Fibroblast of gingiva (primary cell): ENCODE results near the gene KCND2.
"Not testable (repeated sequence)": the region's sequence is repeated elsewhere in the genome, so short reads cannot be mapped to it uniquely, and the experiment has no call there.

Experiments
- DNase-seq: peaks from one replicate; pipeline ENCODE4 v3.0.0-alpha.2; 2011; ENCODE audit warnings: low read depth

The KCND2 gene

DNA sequence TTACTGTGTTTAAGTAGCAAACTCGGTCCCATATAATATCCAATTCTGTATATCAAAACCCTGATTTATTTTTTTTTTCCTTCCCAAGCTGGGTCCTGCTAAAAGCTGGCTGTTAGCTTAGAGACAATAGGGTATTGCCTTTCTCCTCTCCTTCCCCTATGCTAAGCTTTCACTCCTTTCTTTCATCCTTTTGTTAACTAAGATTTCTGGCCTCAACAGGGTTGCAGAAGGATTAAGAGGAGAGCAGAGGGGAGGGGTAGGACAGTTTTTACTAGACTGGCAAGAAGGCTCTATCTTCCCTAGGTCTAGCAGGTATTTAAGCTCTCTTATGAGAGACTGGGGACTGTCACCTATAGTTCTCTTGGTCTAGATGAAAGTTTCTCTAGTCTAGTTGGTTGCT is 229.2 kb downstream of the KCND2 start:
- DNase-seq, result no peak

DNA sequence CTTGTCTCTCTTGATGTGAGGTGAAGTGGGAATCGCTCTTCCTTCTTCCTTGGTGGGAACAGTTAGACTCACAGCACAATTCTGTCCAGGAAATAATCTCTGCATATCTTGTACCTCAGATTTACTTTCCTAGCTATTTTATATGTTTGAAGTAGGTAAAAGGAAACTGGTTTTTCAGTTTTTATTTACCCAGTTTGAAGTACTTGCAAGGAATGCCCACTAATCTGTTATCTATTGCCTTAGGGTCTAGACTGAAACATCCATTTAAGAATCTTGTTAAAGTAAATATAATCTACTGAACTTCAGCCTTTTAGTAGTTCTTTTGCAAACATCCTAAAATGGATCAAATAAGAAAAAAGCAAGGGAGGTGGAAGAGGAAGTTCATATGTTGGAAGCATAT is 229.8 kb downstream of the KCND2 start:
- DNase-seq, result no peak

DNA sequence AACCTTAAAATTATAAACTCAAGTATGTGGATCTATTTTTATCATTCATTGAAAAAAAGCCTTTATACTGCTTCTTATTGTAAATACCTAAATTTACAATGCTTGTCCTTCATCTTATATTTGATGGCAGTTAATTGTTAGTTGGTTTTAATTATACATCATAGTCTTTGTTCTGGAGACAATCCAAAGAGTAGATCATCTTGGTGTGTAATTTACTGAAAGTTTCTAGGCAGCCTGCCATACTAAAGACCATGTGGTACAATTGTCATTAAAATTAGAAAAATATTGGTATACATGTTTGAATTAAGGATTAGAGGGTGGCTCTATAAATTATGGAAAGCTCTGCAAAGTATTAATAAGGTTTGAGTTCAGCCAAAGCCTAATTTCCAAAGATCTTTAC is 231.4 kb downstream of the KCND2 start:
- no peak for DNase-seq

DNA sequence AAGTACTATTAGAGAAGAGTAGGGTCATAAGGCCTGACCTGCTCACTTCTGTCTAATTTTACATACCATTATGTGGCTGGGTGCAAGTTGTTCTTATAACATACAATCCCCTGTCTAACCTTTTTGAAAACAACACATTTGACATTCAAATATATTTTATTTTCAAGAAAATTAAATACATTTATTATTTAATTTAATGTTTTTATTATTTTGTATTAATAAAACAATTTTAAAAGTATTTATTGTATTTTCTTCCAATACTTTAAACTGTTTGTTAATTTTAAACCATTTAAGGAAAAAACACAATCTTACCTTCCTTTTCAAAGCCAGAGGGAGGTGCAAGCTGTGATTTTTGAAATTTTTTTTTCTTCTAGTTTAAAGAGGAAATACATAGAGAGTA is 232.8 kb downstream of the KCND2 start:
- no peak for DNase-seq

DNA sequence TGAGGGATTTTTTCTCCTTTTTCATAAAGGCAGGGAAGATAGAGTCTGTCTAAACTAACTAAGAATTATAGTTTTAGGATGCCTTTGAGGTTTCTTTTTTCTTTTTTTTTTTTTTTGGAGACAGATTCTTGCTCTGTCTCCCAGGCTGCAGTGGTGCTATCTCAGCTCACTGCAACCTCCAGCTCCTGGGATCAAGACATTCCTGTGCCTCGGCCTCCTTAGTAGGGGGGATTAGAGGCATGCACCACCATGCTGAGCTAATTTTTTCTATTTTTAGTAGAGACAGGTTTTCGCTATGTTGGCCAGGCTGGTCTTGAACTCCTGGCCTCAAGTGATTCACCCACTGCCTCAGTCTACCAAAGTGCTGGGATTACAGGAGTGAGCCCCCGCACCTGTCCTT is 239.7 kb downstream of the KCND2 start:
- DNase-seq, result no peak

DNA sequence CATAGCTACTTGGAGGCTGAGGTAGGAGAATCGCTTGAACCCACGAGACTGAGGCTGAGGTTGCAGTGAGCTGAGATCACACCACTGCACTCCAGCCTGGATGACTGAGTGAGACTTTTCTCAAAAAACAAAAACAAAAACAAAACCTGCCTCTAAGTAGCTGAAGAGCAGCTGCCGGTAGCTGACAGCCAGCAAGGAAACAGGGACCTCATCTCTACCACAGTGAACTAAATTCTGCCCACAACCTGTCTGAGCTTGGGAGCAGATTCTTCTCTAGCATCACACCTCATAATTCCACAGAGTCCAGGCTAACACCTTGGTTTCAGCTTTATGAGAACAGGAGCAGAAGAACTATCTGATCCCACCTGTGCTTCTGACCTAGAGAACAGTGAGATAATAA is 246.2 kb downstream of the KCND2 start:
- no peak for DNase-seq

DNA sequence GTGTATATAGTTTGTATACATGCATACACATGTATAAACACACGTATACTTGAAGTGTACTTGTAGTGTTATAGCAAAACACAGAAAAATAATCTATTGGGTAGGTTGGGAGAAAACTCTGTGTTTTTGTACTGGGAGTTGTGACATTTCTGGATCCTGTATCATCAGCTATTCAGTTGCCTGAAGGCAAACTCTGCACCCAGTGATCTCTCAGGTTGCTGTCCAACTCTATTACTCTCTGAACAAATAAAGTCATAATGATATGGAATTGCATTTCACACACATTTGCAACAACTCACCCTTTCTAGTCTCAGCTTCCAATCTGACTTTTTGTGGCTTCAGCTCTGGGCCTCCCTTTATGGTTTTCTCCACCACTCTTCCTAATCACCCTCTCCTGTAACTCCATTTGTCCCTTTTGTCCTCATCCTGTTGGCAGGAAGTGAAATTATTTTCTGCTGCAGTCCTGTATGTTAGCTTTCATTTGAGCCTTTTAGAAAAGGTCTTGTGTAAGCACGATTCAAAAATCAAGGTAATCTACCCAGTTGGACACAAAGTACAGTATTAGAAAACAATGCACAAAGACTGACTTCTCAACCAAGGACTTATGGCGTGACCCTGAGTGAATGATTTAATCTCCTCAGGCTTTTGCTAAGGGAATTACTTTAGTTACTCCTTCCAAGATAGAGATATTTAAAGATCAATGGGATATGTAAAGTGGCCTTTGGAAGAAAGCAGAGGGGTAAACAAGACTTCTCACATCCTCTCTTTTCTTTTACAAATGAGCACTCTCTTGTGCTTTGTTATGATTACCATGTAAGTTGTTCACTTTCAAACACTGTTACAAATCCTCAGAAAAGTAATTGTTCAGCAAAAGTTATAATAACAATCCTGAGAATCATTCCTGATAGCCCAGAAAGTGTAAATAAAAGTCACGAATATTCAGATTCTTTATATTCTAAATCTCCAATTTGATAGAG is 249.1 kb downstream of the KCND2 start:
- peak; percentile 37 for DNase-seq

DNA sequence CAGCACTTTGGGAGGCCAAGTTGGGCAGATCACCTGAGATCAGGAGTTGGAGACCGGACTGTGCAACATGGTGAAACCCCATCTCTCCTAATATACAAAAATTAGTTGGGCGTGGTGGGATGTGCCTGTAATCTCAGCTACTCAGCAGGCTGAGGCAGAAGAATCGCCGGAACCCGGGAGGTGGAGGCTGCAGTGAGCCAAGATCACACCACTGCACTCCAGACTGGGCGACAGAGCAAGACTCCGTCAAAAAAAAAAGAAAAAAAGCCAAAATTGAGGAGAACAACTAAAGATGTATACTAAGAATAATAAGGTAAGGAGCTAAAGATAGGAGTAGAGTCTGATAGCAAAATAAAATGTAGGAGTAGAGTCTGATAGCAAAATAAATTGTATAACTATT is 251.0 kb downstream of the KCND2 start:
- no peak for DNase-seq

DNA sequence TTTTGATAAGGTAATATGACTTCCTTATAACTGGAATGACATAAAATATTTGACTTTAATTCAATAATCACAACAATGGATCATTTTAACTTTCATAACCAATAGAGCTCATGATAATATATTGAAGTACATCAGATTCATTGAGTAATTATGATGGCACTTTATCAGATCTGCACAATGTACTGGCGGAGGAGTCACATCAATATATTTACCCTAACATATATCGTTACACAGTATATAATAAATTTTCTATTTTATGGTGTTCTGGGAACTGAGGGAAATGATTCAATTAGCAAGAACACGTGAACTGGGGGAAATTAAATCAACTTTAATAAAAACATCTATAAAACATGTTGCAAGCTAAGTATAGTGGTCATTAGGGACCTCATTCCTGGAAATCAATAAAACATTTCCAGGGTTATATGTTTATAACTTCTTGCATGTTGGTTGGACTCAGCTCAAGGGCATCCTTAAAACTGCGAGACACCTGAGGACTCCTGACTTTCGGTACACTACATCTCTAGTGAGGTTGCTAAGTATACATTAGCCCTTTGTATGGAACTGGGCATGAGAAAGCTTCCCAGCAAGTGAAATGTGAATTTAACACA is 254.0 kb downstream of the KCND2 start:
- DNase-seq, result no peak

DNA sequence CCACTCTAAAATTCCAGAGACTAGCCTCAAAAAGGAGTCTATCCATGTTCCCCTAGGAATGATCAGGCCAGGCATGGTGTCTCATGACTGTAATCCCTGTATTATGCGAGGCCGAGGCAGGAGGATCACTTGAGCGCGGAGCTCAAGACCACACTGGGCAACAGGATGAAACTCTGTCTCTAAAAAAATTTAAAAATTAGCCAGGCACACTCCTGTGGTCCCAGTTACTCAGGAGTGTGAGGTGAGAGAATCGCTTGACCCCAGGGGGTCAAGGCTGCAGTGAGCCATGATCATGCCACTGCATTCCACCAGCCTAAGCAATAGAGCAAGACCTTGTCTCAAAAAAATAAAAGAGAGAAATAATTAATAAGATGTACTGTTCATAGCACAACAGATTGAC is 256.8 kb downstream of the KCND2 start:
- no peak for DNase-seq

DNA sequence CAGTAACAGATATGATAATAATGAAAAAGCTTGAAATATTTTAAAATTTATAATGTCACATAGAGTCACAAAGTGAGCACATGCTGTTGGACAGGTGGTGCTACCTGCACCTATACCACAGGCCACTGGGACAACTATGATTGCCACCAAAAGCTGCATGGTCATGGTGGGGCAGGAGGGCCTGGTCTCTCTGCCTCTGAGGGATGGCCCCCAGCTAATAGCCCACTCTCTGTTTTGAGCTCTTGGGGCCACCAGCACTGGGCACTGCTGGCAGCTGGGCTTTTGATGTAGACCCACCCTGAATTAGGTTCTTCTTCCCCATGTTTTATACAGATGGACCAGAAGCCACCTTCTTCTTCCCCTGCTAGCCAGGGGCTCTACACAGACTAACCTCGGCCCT is 265.4 kb downstream of the KCND2 start:
- DNase-seq, result no peak

DNA sequence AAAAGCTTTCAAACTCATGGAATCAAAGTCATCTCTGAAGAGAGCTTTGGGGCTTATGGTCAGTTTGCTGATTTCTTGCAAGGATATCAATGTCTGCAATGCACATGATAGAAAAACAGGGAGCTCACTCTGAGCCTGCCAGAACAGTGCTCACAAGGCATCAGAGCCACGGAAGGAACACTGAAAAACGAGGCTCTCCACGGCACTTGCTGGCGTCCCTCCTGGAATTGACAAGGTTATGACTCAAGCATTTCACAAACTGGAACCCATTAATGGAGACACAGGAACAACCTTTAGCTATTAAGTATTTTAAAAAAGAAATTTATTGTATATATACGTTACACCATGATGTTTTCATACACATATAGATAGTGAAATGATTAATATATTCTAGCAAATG is 266.3 kb downstream of the KCND2 start:
- DNase-seq, result peak; percentile 31

DNA sequence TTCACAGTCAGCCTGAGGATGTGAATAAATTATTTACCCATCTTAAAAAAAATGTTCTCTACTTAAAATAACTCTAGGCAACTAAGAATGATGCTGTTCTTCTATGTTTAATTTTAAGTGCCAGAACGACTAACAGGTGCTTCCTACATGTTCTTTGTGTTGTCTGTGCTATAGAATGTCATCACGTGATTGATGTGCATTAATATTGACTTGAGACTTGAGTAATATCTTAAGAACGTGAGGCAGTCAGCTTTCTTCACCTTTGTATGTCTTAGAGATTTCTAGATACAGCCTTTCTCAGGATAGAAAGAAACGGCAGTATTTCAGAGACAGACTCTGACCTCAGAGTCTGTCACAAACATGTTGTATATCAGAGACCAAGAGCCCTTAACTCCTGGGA is 274.6 kb downstream of the KCND2 start:
- no peak for DNase-seq

DNA sequence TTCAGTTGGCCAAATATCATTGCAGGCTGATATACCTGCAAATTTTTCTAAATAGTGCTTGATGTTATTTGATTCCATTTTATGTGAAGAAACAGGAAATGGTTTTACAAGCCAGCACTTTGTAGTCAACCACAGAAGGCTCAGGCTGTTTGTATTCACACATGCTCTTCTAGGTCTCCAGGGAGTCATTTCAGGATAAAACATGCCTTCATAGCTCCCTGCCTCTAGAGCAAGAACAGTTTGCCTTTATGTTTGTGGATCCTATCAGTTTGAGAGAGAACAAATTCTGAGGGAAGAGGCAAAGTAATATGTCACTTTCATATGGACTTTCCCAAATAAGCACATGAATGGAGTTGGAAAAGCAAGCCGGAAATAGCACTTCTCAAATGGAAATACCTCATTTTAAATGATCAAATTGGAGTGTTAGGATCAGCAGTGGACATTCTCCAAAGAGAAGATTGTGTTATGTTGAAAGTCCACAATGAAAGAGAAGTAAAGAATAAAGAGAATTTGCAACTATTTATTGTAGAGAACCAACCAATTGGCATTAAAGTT is 277.6 kb downstream of the KCND2 start:
- peak; percentile 35 for DNase-seq

DNA sequence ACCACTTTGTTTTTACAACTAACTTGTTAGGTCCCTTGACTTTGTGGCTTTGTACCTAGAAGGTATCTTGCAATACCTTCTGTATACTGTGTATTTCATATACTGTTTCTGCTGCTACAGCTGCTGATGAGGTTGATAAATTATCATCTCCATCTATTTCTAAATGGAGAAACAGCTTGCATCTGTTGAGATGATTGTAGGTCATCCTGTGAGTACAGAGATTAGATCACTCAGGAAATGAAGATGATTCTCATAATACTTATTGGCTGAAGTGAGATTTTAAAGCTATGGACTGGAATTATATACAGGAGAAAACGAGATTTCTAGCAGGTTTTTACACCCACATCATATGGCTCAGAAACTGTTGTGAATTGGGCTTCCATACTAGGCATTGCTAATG is 280.5 kb downstream of the KCND2 start:
- no peak for DNase-seq

DNA sequence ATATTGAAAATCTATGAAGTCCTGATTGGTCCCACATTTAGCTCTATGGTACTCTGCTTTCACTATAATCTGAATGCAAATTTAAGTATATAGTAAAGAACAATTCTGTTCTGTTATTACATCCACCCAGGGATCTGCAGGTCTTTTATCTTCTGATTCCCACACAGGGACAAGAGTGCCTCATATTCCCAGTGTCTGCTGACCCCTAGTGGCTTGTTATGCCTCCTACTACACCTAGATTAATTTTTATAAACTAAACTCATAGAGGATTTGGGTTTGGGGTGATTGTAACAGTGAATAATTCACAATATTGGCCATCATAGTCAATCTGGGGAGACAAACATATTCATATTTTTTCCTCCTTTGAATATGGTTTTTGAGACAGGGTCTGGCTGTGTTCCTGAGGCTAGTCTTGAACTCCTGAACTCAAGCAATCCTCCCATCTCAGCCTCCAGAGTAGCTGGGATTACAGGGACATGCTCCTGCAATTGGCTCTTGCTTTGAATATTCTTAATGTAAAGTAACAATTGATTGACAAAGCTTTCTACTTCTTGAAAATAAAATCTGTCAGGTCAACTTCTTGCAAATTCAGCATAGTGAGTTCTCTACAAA is 282.1 kb downstream of the KCND2 start:
- DNase-seq, result peak; percentile 49

DNA sequence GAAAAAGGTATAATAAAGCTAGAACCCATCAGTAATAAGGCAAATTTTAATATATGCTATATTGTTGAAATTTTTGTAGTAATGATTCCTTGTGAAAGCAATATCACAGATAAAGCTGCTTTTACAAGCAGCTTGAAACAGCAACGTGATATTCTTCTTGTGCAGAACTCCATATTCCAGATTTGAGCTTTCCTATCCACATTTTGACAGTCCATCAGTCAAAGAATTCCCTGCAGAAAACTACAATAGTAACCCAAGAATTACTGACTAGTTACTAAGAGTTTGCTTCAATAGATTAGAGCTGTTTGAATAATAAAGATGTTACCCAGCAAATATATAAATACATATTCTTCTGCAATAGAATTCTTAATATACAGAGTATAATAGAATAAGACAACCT is 291.2 kb downstream of the KCND2 start:
- no peak for DNase-seq

DNA sequence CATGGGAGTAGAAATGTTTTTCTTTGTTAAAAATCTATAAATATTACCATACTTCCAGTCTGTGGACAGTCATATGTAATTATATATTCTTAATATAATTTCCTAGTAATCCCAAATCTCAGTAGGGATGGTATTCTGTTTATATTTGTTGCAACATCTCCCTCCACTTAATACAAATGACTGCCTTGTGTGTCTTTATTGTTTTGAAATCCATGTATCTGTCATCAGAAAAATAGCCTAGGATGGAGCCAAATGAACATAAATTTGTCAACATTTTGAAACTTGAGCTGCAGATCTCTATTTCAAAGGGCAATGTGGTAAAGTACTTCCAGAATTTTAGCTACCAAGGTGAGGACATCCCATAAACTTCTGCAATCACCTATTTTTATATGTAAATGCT is 294.2 kb downstream of the KCND2 start:
- peak; percentile 73 for DNase-seq

DNA sequence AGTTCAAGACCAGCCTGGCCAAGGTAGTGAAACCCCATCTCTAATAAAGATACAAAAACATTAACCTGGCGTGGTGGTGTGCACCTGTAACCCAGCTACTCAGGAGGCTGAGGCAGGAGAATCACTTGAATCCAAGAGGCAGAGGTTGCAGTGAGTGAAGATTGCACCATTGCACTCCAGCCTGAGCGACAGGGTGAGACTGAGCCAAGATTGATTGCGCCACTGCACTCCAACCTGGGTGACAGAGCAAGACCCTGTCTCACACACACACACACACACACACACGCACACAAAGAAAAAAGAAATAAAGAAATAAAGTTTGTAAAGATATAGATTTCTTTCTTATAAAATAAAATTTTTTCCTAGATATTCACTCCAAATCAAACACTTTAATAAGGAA is 305.7 kb downstream of the KCND2 start:
- not testable (repeated sequence) for DNase-seq

DNA sequence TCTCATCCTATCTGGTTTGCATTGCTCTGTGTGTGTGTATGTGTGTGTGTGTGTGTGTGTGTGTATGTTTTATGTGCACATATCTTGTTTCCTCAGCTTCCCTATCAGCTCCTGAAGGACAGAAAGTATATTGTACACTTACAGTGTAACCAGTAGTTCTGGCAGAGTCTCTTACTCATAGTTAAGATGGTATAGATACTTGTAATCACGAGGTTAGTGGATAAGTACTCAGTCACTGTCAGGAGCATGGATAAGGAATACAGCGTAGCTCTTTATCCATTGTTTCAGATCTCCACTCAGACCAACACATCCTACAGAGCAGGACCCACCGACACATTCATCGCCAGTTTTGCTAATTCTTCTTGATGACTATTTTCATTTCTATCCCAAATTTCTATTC is 309.9 kb downstream of the KCND2 start:
- no peak for DNase-seq

DNA sequence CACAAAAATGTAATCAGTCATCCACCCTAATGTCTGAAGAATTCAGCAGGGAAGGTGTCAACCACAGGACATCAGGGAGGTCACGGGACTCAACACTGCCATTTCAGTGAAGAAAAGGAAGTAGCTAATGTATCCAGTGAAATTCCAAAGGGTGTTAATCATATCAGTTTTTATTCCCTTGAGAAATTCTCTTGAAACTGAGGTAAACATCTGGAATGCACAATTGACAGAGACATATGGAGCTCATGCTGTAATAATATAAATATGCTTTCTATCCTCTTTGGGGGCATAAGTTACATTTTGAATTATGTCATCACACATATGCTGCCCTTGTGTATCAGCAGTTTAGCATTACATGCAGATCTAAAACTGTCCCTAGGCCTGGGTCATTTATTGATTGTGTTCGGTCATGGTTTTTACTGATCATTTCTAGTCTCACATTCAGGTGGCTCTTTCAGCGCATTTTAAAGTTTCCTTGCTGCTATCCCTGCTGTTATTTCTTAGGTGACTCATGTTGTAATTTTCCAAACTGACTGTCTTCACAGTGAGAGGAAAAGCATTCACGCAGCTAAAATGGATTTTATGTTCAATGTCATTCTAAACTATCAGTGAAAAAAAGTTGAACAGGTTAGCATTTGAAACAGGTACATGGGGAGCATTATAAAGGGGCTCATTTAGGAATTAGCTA is 311.1 kb downstream of the KCND2 start:
- peak; percentile 59 for DNase-seq

DNA sequence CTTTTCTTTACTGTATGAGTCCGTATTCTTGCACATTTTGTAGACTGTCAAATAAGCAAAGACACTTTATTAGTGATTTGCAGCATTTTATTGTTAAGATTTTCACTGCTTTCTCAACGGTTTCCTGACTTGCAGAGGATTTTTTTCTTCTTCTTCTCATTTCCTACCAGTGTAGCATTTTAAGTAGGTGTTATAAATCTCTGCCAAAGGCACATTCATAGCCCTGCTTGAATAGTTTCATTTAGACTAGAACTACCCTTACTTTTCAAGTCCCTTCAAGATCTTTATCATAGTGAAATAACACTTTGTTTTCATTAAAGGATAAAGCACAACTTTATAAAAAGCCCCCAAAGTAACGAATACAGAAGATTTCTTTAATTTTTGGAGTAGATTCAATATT is 313.6 kb downstream of the KCND2 start:
- no peak for DNase-seq
